Measurements from ENCODE around the gene CFL2. TPM values are rescaled to one million over a fixed set of nuclear protein-coding genes. Genes with fewer than 3 reads are reported as not detected.
A peak's percentile ranks its signal among the peaks of the same experiment; 100 is the strongest.
"Not testable (repeated sequence)": the region's sequence is repeated elsewhere in the genome, so short reads cannot be mapped to it uniquely, and the experiment has no call there.

The CFL2 gene
- total RNA-seq: 478 TPM

DNA sequence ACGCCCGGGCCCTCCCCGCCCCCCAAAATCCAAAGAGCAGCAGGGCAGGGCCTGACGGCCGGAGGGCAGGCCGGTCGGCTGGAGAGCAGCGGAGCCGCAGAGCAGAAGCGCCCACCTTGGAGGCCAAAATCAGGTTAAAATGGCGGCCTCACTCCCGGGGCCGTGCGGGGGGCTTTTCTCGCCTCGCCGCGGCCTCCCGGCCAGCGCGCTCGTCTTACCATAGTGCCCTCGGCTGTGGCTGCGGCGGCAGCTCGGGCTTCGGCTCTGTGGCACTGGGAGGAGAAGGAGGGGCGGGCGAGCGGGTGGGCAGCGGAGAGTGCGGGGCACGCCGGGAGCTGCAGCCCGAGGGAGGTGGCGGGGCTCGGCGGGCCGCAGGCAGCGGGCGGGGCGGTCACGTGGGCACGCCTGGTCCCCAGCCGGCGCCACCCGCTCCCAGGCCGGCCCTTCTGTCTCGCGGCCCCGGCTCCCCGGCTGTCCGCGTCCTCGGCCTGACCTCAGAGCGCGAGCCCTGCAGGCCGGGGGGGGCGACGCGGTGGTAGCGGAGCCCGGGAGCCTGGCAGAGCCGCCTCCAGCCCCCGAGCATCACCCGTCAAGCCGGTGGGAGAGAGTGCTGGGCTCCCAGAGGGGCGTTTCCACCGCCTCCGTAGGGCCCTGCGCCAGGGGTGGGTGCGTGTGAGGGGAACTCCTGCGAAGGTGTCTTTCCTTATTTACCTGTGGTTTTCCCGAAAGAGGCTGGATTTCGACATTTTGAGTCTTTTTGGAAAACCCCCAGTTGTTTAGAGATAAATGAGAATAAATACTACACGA is at the start of gene CFL2:
Gene CFL2 (minus strand): TSS at position 274 of the 807 bp plus-strand sequence. CDS start 53 bp downstream, at position 221.
- DNase-seq: peak; percentile 94

DNA sequence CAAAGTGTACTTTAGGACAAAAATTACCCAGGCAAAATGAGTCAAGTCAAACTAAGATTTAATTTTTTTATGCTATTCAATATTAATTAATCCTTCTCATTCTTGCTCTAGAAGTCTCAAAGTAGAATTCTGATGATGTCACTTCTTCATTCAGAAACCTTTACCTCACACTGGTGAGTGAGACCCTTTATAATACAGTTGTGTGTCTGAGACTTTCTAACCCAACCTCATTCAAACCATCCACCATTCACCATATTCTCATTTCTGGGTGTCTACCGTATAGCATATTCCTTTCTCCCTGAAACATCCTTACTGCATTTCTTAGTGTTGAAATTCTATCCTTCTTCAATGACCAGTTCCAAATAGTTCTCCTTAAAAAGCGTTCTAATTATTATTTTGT is 40.8 kb upstream of the CFL2 start:
- no peak for DNase-seq

DNA sequence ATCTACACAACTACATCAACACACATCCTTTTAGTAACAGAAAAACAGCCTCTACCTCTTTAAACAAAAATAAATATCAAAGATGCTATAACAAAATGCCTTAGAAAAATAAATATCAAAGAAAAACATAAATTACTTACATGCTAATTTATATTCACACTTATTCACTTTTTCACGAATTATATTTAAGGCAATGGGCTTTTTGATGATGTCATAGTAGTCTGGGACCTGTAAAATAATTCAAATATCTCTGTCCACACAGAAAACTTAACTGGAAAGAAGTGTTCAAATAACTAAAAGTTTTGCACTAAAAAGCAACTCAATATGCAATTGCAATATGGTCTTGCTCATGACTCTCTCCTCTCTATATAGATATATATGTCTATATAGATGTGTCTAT is 40.3 kb upstream of the CFL2 start:
- DNase-seq: no peak

DNA sequence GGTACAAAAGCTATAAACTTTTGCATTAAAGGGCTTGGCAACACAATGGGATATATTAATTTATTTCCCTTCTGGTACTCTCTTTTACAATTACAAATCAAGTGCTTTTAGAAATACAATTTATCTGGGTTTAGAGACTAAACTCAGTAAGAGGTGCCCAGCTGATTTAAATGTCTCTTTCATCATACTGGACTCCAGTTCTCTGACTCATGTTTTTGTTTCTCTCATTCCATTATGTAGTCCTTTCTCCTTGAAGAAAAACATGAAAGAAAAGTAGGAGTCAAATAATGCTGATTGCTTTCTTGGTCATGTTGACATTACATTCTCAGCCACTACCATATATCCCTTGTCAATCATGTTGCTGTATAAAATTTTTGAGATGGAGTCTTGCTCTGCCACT is 36.3 kb upstream of the CFL2 start:
- no peak for DNase-seq

DNA sequence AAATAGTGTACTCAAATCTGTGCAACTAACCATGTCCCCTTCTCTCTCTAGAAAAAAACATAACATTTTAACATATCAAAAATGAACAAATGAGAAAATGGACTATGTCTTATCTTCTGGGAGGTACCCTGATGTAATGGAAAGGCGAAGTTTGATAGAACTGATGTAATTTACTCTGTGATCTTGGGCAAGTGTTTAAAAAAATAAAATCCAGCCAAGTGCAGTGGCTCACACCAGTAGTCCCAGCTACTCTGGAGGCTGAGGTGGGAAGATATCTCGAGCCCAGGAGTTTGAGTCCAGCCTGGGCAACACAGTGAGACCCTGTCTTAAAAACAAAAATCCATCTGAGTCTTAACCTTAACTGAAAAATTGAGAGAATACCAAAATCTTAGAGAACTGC is 35.8 kb upstream of the CFL2 start:
- DNase-seq: no peak

DNA sequence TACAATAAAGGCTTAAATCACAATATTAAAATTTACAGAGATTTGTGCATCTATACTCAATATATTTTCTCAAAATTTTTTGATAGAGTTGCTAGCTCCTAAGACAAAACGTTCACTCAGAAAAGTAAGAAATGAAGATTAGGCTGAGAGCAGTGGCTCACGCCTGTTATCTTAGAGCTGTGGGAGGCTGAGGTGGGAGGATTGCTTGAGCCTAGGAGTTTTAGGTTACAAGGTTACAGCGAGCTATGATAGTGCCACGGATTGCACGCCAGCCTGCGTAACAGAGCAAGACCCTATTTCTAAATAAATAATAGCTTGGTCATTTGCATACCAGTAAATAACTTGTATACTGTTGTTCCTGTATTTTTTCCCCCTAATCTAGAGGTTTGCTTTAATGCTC is 35.0 kb upstream of the CFL2 start:
- no peak for DNase-seq

DNA sequence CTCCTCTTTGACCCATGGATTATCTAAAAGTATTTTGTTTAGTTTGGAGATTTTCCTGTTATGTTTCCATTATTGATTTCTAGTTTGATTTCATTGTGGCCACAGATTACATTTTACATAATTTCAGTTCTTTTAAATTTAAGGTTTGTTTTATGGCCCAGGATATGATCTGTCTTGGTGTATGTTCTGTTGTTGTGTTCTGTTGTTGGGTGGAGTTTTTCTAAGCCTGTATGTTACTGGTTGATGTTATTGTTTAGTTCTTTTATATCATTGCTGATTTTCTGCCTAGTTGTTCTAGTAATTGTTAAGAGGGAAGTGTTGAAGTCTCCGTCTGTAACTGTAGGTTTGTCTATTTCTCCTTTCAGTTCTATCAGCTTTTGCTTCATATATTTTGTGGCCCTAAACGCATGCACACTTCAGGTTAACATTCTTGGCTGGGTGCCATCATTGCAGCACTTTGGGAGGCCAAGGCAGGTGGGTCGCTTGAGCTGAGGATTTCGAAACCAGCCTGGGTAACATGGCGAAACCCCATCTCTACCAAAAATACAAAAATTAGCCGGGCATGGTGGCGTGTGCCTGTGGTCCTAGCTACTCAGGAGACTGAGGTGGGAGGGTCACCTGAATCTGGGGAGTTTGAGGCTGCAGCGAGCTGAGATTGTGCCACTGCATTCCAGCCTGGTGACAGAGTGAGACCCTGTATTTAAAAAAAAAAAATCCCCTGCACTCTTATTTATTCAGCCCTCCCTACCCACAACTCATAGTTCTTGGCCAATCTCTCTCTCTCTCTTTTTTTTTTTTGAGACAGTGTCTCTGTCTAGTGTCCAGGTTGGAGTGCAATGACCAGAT is 28.1 kb upstream of the CFL2 start:
- DNase-seq: no peak

DNA sequence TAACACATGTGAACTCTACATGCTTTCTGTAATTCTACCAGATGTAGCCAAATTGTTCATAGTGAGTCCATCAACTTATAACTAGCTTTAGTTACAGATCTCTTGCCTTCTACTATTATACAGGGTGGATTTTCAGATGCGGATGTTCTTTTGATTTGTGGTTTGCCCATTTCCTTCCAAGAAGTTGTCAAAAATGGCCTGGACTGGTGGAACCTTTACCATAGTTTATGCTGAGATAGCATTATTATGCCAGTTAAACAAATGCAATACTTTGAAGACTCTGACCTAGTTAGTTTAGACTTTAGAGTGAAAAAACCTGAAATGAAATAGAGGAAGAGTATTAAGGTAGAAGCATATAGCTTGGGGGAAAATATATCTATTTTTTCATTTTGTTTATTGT is 27.4 kb upstream of the CFL2 start:
- DNase-seq: no peak

DNA sequence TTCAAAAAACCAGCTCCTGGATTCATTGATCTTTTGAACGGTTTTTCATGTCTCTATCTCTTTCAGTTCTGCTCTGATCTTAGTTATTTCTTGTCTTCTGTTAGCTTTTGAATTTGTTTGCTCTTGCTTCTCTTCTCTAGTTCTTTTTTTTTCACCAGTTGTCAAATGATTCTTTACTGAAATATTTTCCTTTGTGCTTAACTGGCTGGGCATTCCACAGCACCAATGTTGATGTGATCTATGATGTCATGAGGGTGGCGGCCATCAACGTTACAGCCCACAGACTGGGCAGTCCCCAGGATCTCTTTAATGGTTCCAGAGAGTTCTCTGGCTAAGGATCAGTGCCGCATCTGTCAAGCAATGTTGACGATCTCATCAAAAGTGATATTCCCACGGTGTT is 25.7 kb upstream of the CFL2 start:
- DNase-seq: not testable (repeated sequence)

DNA sequence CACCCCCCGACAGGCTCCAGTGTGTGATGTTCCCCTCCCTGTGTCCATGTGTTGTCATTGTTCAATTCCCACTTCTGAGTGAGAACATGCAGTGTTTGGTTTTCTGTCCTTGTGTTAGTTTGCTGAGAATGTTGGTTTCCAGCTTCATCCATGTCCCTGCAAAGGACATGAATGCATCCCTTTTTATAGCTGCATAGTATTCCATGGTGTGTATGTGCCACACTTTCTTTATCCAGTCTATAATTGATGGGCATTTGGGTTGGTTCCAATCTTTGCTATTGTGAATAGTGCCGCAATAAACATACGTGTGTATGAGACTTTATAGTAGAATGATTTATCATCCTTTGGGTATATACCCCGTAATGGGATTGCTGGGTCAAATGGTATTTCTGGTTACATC is 22.7 kb upstream of the CFL2 start:
- DNase-seq: not testable (repeated sequence)

DNA sequence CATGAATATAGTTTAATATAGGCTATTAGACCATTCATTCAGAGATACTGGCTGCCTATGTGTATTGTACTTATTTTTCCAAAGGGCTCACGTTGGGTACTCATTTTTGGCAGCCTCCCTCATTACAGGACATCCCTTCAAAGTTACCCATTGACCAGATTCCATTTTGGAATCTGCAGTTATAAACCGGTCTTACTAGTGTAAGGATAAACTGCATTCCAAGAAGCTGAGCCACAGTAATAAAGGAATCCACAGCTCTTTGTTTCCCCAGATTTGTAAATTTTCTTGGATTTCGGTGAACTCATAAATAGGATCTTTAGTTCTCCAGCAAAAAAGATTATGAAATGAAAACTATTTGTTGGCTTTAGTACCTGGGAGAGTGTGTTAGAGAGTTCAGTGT is 18.9 kb upstream of the CFL2 start:
- no peak for DNase-seq

DNA sequence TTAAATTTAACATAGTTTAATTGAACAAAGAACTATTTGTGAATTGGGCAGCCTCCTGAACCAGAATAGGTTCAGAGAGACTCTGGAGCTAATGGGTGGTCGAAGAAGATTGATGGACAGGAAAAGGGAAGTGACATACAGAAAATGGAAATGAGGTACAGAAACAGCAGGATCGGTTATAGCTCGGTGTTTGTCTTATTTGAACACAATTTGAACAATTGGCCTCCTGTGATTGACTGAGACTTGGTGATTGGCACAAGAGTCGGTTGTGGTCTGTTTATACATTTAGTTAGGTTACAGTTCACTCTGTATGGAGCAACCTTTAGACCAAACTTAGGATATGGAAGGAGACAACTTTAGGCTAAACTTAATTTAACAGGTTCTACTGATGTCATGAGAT is 18.4 kb upstream of the CFL2 start:
- DNase-seq: no peak

DNA sequence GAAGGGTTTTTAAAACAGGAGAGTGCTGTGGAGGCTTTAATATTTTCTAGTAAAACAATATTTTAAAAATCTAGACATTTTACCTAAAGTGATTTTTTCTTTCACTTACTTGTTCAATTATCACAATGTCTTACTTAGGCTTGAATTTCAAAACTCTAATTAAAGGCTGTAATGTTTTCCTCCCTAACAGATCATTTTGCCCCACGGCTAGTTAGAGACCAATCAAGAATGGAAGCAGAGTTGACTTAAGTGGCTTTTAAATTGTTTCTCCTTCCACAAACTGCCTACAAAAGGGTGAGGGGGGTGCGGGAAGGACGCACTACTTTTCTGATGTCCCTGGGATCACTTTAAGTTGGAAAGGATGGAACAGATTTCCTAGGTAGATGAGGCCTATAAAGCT is 9.5 kb upstream of the CFL2 start:
- no peak for DNase-seq

DNA sequence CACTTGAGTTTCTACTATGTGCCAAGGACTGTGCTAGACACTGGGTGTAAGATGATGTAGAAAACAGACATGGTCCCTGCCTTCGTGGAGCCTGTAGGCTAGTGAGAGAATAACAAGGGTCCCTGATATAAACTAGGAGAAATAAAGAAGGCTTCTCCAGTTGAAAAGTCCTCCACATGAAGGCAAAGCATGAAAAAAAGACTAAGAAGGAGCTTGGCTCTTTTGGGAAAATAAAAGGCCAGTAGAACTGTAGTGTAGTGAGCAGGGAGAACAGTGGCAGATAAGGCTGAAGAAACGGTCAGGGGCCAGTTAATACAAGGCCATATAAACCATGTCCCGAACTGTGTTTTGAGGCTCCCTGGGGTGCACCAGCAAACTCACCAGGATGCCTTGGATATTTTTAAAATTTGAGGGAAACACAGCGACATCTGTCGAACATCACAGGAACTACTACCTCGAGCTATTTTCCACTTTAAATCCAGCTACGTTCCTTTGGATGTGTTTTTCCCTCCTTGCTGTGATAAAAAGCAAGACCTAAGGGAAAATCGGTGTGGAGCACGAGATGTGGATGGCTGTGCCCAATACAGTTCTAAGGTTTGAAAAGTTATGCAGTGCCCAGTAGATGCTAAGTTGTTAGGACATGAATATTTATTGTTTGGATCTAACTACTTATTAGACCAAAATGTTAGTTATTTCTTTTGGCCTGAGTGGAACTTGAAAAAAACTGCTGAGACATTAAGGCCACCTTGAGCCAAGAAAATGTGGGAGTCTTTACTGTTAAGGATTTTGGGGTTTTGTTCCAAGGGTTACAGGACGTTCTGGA is 8.5 kb upstream of the CFL2 start:
- DNase-seq: peak; percentile 82

DNA sequence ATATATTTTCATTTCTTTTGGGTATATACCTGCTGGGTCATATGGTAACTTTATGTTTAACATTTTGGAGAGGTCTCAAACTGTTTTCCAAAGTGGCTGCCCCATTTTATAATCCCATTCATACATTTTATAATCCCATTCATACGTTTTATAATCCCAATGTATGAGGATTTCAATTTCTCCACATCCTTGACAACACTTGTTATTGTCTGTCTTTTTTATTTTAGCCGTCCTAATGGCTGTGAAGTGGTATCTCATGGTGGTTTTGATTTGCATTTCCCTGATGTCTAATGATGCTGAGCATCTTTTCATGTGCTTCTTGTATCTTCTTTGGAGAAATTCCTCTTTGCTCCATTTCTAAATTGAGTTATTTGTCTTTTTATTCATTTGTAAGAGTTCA is 6.7 kb upstream of the CFL2 start:
- no peak for DNase-seq

DNA sequence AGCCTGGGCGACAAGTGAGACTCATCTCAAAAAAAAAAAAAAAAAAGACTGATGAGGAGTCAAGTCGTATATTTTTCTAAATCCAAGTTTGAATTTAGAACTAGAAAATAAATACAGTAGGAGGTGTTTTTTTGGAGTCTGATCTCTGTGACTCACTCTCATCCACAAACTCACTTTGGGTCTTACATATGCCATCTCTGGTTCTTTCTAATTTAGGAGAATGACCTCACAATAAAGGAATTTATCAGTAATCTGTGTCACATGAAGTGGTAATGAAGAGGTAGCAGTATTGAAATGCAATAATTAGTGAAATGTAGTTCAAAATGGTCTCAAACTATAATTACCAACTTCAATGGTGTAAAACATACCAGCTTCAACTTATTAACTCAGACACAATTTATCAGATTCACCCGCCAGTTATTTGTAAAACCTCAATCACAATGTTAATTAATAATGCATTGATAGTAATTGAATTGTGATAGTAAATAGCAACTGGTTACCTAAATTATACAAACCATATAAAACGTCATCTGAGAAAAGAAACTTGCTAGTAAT is 4.4 kb upstream of the CFL2 start:
- no peak for DNase-seq

DNA sequence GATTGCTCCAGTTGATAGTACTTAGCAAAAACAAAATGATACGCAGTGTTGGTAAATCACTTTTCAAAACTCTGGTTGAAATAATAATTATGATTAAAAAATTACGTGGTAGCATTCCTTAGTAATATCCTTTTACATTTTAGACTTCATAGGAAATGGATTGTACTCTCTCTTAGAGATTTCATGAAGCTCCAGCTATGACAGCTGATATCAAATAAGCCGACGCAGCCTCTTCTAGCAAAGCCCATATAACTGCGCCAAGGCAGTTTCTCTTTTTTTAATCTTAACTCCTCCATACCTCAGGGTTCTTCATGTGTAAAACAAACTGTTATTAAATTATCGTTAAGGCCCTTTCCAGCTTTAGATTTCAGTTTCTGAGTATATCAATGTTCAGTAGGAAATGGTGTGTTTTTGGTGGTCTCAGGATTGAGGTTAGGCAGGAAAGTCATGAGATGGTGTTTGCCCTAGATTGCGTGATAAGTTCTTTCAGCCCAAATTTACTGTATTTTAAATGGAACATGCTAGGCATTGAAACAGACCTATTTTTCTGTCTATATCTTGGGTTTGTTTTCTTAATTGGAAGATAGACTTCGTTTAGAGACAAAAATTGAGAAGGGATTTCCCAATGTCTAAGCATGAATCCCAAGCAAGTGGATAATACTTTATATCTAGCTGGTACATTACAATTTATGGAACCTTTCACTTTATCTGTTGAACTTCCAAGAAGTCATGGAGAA is 902 bp upstream of the CFL2 start:
- DNase-seq: peak; percentile 61

DNA sequence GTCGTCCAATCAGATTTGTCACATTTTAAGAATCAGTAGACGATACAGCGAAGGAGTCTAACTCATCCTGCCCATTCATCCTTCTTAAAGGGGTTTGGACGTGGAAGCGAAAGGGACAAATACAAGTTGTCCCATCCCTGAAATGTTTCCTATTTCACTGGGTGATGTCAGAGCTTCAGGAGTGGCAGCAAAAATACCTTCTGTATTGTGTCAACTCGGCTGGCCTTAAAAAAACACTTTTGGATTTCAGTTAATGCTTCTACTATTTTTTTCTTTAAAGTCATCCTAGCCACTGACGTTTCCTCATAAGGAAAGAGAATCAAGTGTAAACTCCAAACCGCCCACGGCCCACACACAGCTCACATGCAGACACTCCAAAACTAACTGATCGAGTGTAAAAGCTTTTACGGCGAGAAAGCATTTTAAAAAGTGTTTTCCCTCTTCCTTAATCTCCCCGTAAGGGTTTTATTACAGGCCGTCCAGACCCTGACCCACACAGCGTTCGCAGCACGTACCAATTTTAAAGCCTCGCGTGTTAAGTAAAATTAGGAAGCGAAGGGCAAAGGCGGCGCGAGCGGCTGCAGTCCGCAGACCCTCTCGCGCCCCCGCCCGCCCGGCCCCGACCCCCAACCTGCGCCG is 593 bp downstream of the CFL2 start:
- DNase-seq: peak; percentile 82

DNA sequence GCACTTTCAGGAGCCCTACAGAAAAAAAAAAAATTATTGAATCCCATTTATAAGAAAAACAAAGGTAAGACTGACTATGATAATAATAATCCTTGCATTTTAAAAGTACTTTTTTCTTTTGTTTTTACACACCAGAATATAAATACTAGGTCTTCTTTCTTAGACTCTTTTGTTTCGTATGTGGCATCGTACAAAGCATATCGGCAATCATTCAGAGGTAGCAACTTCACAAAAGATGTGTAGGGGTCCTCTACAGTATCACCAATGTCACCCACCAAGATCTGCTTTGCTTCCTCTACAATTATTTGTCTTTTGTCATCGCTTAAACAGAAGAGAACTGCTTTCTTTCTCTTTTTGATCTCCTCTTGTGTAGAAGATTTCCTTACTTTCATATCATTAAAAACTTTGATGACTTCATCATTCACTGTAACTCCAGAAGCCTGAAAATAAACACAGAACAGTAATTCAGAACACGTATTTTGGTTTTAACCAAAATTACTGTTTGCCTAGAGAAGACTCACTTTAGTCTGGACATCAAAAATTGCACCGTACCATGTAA is 1.2 kb downstream of the CFL2 start:
- peak; percentile 20 for DNase-seq

DNA sequence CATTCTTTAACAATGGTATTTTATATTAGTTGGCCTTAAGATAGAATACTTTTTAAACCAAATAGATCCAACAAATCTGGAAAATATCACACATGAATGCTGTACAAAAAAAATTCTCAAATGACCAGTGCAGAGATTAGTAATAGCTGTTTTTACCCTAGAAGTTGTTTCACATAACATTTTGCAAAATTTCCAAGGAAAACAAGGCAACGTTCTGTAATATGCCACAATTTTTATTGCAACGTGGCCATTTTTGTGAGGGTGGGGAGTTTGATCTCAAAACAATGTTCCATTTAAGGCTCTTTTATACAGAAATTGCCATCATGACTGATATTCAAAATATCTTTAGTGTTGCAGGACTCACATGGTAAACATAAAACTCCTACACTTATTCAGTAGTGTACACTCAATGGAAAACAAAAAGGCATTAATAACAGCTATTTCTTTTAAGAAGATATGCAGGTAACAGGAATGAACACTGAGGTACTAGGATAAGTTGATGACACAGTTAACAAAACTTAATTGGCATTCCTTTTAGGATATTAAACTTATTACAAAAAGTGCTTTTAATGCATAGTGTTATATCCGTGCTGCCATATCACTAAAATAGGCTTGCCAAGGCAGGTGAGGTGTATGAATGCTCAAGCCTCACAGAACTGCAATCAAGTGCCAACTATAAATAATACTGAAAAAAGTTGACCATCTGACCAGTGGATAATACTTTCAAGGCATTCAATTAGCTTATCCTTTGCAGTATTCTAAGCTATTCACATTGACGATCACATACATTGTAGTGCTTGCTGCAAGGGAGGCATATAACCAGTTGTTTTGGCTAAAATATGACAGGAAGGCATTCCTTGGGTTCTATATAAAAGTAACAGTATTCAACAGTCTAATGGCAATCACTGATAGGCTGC is 2.3 kb downstream of the CFL2 start:
- DNase-seq: no peak
